Esophagus squamous epithelium (tissue), 5 donors: ENCODE data around the gene CNIH3. TPM values are rescaled to one million over a fixed set of nuclear protein-coding genes. Genes with fewer than 3 reads are reported as not detected.
A peak's percentile ranks its signal among the peaks of the same experiment; 100 is the strongest.

Experiments
- DNase-seq: peaks from one replicate; lab custom pipeline; 2025; lab: John Stamatoyannopoulos, UW
- H3K27ac ChIP-seq, 4 donors: fragments of 200-600 bp; sonication (generic); one replicate each; pipeline ENCODE4 v1.5.1; 2016 to 2019; ENCODE audit warnings: mild to moderate bottlenecking in 1 of 4
- H3K27me3 ChIP-seq, 4 donors: fragments of 200-600 bp; sonication (generic); 1 replicate in 3 of 4; 2 replicates in 1 of 4; pipeline versions ENCODE4 v1.5.1 to v1.6.0; 2017 to 2021; ENCODE audit warnings: antibody characterized with exemption in 1 of 4
- H3K36me3 ChIP-seq, 3 donors: fragments of 200-600 bp; sonication (generic); one replicate each; pipeline ENCODE4 v1.5.1; 2016 to 2019
- H3K4me1 ChIP-seq, 3 donors: fragments of 200-600 bp; sonication (generic); one replicate each; pipeline ENCODE4 v1.5.1; 2017 to 2019
- H3K4me3 ChIP-seq, 4 donors: fragments of 200-600 bp; sonication (generic); 1 replicate in 3 of 4; 2 replicates in 1 of 4; pipeline ENCODE4 v1.5.1; 2016 to 2019; ENCODE audit warnings: mild to moderate bottlenecking in 2 of 4, moderate library complexity in 1 of 4
- H3K9me3 ChIP-seq, 3 donors: fragments of 200-600 bp; sonication (generic); one replicate each; pipeline ENCODE4 v1.5.1; 2016 to 2019
- POLR2A ChIP-seq, 4 donors: fragments of 450-650 bp; IDR thresholded peaks; one replicate each; pipeline ENCODE4 v1.6.1; 2017; ENCODE audit warnings: antibody characterized with exemption in 4 of 4, mild to moderate bottlenecking in 4 of 4, moderate library complexity in 3 of 4
- WGBS, 2 donors: methylation state at CpG; one replicate each; pipeline ENCODE4 v1.1.5; 2018; 5-methylcytosine and 5-hydroxymethylcytosine counted together
- intact Hi-C: fragments of 100-400 bp; cut with DNase I; formaldehyde crosslinking; loops from one replicate; pipeline ENCODE4 v1.15.0; 2022
- total RNA-seq, 4 donors: library from RNA; depleted of rRNA; stranded (reverse); fragments of >200 nt; gene quantifications; one replicate each; pipeline ENCODE4 v1.1.0, GENCODE V29; 2016
- TF ChIP-seq, protein P1 (sequence below), 6 experiments: fragments of 450-650 bp in 4 of 6; fragments of 200-600 bp in 2 of 6; sonication (generic) in 2 of 6; IDR thresholded peaks; one replicate each; pipeline ENCODE4 v1.5.1; 2016 to 2019; ENCODE audit warnings: antibody characterized with exemption in 6 of 6, mild to moderate bottlenecking in 4 of 6, moderate library complexity in 4 of 6
- donor health status: DM: yes; HTN: yes; CAD: no.

CNIH3 gene
- total RNA-seq, 4 donors from 2014 or later = 0.34 to 3.2 (median 1.2) TPM; not detected in 1

- H3K4me3 ChIP-seq = no peak overlapping the region
- no peak for DNase-seq
- H3K4me1 ChIP-seq = no peaks in the 10 kb centered on the region
- no peaks in the 10 kb centered on the region for H3K36me3 ChIP-seq
- WGBS, 2 donors = 89 to 91% methylated on average over 7 of the region's 7 CpGs
- H3K27me3 ChIP-seq = peaks cover 0 to 2% (median 0%) of the 10 kb centered on the region in 4 donors
- H3K27ac ChIP-seq = no peak overlapping the region
- intact Hi-C loops = no loop called here
- TF ChIP-seq POLR2A (IDR thresholded peaks at IDR 0.05) = no peak
- TF ChIP-seq, protein P1, sequence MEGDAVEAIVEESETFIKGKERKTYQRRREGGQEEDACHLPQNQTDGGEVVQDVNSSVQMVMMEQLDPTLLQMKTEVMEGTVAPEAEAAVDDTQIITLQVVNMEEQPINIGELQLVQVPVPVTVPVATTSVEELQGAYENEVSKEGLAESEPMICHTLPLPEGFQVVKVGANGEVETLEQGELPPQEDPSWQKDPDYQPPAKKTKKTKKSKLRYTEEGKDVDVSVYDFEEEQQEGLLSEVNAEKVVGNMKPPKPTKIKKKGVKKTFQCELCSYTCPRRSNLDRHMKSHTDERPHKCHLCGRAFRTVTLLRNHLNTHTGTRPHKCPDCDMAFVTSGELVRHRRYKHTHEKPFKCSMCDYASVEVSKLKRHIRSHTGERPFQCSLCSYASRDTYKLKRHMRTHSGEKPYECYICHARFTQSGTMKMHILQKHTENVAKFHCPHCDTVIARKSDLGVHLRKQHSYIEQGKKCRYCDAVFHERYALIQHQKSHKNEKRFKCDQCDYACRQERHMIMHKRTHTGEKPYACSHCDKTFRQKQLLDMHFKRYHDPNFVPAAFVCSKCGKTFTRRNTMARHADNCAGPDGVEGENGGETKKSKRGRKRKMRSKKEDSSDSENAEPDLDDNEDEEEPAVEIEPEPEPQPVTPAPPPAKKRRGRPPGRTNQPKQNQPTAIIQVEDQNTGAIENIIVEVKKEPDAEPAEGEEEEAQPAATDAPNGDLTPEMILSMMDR (IDR thresholded peaks at IDR 0.05) = no peak
- H3K9me3 ChIP-seq = no peaks in the 10 kb centered on the region
These were observed 104.9 kb downstream of the CNIH3 start for GRCh38 chr1:224721000-224721399.

DNA sequence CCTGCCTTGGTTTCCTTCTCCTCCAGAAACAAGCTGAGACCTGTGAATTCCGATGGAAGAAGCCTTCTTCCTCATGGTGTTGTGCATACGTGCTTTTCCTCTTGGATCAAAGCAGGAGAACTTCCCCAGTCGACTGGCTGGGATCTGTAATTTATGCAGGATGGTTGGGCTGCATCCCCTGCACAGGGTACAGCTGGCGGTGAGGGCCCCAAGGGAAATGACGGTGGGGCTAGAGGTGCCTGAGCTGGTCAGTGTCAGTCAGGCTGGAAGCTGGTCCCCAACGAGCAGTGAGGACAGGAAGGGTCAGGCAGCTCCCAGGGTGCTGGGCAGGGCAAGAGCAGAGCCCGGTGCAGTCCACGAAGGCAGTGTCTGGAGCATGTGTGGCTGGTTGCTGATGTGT is 106.7 kb downstream of the CNIH3 start:
- Histone ChIP-seq H3K4me1 (no peaks in the 10 kb centered on the region), H3K4me3 (no peak overlapping the region), H3K27me3 (peaks cover 0 to 2% (median 0%) of the 10 kb centered on the region in 4 donors), H3K9me3 (no peaks in the 10 kb centered on the region), H3K36me3 (no peaks in the 10 kb centered on the region), H3K27ac (no peak overlapping the region)
- no peak for DNase-seq
- intact Hi-C loops = no loop called here
- TF ChIP-seq, protein P1 (IDR thresholded peaks at IDR 0.05) = no peak
- TF ChIP-seq POLR2A (IDR thresholded peaks at IDR 0.05) = no peak
- 48 to 57% methylated on average over 4 to 7 of the region's 8 CpGs for WGBS, 2 donors

GRCh38 chr1:224724566-224724965 is 108.4 kb downstream of the CNIH3 start:
- DNase-seq = no peak
- Histone ChIP-seq H3K36me3 (no peaks in the 10 kb centered on the region), H3K4me3 (no peak overlapping the region), H3K27ac (no peak overlapping the region), H3K27me3 (peaks cover 0 to 2% (median 0%) of the 10 kb centered on the region in 4 donors), H3K4me1 (no peaks in the 10 kb centered on the region), H3K9me3 (no peaks in the 10 kb centered on the region)
- WGBS, 2 donors = 90 to 93% methylated on average over 2 of the region's 2 CpGs
- intact Hi-C loops = no loop called here
- TF ChIP-seq POLR2A (IDR thresholded peaks at IDR 0.05) = no peak
- TF ChIP-seq, protein P1 (IDR thresholded peaks at IDR 0.05) = no peak

DNA sequence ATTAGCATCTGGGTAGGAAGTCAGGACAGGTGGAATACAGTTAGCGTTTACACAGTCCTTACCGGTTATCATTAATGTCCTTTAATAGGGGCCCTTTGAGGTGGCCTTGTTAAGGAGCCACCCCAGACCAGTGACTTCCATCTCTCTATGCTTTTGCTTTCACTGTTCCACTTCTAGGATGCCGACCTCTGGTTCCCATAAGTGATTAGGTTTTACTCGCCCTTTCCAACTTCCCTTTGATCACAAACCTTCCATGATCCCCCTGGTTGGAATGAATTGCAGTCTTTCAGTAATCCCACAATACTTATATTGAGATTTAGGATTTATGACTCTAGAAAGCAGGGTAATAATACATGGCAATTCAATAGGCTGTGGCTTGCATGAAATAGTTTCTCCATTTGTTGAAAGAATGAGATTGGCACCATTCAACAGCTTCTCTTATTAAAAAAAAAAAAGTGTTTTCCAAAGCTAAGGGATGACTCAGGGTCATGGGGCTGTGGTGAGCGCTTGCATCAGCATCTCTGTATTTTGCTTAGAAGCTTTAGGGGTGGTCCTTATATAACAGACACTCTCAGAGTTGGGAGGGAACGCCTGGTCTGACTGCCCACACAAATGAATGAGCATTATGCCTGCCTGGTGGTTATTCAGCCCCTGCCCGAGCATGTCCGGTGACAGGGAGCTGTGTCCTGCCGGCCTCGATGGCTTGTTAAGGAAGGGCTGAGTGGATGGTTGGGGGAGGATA is 110.5 kb downstream of the CNIH3 start:
- Histone ChIP-seq H3K9me3 (no peaks in the 10 kb centered on the region), H3K36me3 (no peaks in the 10 kb centered on the region), H3K4me3 (no peak overlapping the region), H3K27me3 (peaks cover 0 to 2% (median 0%) of the 10 kb centered on the region in 4 donors), H3K4me1 (no peaks in the 10 kb centered on the region), H3K27ac (peak overlapping the region in 1 of 4 donors; percentile 34)
- TF ChIP-seq, protein P1 (IDR thresholded peaks at IDR 0.05) = no peak
- TF ChIP-seq POLR2A (IDR thresholded peaks at IDR 0.05) = no peak
- no peak for DNase-seq
- WGBS, 2 donors = 47 to 58% methylated on average over 10 of the region's 10 CpGs
- intact Hi-C loops = no loop called here
